Peyer's patch (tissue), 4 donors: ENCODE measurements around the gene ATF7IP2. TPM values are rescaled to one million over a fixed set of nuclear protein-coding genes. Genes with fewer than 3 reads are reported as not detected.

Source experiments
- DNase-seq, 3 donors: peaks; one replicate each; pipeline ENCODE4 v3.0.0-alpha.2; 2017 to 2019
- H3K27ac ChIP-seq, 4 donors: fragments of 200-600 bp; sonication (generic); one replicate each; pipeline ENCODE4 v1.5.1; 2016 to 2019
- H3K27me3 ChIP-seq, 2 donors: fragments of 200-600 bp; sonication (generic); one replicate each; pipeline ENCODE4 v1.5.1; 2019
- H3K36me3 ChIP-seq, 3 donors: fragments of 200-600 bp; sonication (generic); one replicate each; pipeline ENCODE4 v1.5.1; 2016 to 2019
- H3K4me1 ChIP-seq, 4 donors: fragments of 200-600 bp; sonication (generic); one replicate each; pipeline ENCODE4 v1.5.1; 2016 to 2019
- H3K4me3 ChIP-seq, 4 donors: fragments of 200-600 bp; sonication (generic); 1 replicate in 3 of 4; 2 replicates in 1 of 4; pipeline ENCODE4 v1.5.1; 2016 to 2019; ENCODE audit warnings: mild to moderate bottlenecking in 1 of 4
- H3K9me3 ChIP-seq, 4 donors: fragments of 200-600 bp; sonication (generic); one replicate each; pipeline ENCODE4 v1.5.1; 2016 to 2019; ENCODE audit warnings: mild to moderate bottlenecking in 1 of 4
- CTCF ChIP-seq, 6 experiments: fragments of 450-650 bp in 4 of 6; fragments of 200-600 bp in 2 of 6; sonication (generic) in 1 of 6; IDR thresholded peaks; one replicate each; pipeline ENCODE4 v1.5.1; 2017 to 2019; ENCODE audit warnings: antibody characterized with exemption in 6 of 6, mild to moderate bottlenecking in 3 of 6, moderate library complexity in 1 of 6
- POLR2A ChIP-seq, 2 donors: fragments of 450-650 bp; IDR thresholded peaks; one replicate each; pipeline ENCODE4 v1.5.1; 2017; ENCODE audit warnings: antibody characterized with exemption in 2 of 2, mild to moderate bottlenecking in 2 of 2, moderate library complexity in 2 of 2
- total RNA-seq, 4 donors: library from RNA; depleted of rRNA; stranded (reverse); fragments of >200 nt; gene quantifications; one replicate each; pipeline ENCODE4 v1.1.0, GENCODE V29; 2016

Gene ATF7IP2
- total RNA-seq, 4 donors from 2014 or later: 9.9 to 27.2 (median 10.8) TPM

GRCh38 chr16:10485159-10485558 is 99.3 kb downstream of the ATF7IP2 start:
- TF ChIP-seq POLR2A (IDR thresholded peaks at IDR 0.05) (no peak), CTCF (IDR thresholded peaks at IDR 0.05) (no peak)
- no peak overlapping the region for H3K4me3 ChIP-seq
- H3K27me3 ChIP-seq: no peaks in the 10 kb centered on the region
- H3K4me1 ChIP-seq: no peaks in the 10 kb centered on the region
- peaks cover 0 to 5% (median 0%) of the 10 kb centered on the region in 3 donors for H3K36me3 ChIP-seq
- no peak overlapping the region for H3K27ac ChIP-seq
- DNase-seq: no peak
- H3K9me3 ChIP-seq: peaks cover 0 to 11% (median 0%) of the 10 kb centered on the region in 4 donors

GRCh38 chr16:10485698-10486382 is 100.0 kb downstream of the ATF7IP2 start:
- no peak for TF ChIP-seq POLR2A (IDR thresholded peaks at IDR 0.05)
- no peak for TF ChIP-seq CTCF (IDR thresholded peaks at IDR 0.05)
- no peak for DNase-seq

GRCh38 chr16:10490141-10490540 is 104.3 kb downstream of the ATF7IP2 start:
- Histone ChIP-seq H3K27me3 (no peaks in the 10 kb centered on the region), H3K9me3 (peaks cover 0 to 8% (median 0%) of the 10 kb centered on the region in 4 donors), H3K27ac (no peak overlapping the region), H3K4me1 (no peaks in the 10 kb centered on the region), H3K36me3 (no peaks in the 10 kb centered on the region), H3K4me3 (no peak overlapping the region)
- DNase-seq: no peak
- no peak for TF ChIP-seq POLR2A (IDR thresholded peaks at IDR 0.05)
- TF ChIP-seq CTCF (IDR thresholded peaks at IDR 0.05): no peak

More at GRCh38 chr16:10485698-10486382, 100.0 kb downstream of the ATF7IP2 start:
- Histone ChIP-seq H3K4me1 (no peaks in the 10 kb centered on the region), H3K9me3 (peaks cover 0 to 11% (median 0%) of the 10 kb centered on the region in 4 donors), H3K27me3 (no peaks in the 10 kb centered on the region), H3K27ac (no peak overlapping the region), H3K4me3 (no peak overlapping the region), H3K36me3 (peaks cover 0 to 5% (median 0%) of the 10 kb centered on the region in 3 donors)

- no peak overlapping the region for H3K27ac ChIP-seq
- H3K27me3 ChIP-seq: no peaks in the 10 kb centered on the region
- H3K36me3 ChIP-seq: no peaks in the 10 kb centered on the region
- H3K4me3 ChIP-seq: no peak overlapping the region
- TF ChIP-seq POLR2A (IDR thresholded peaks at IDR 0.05): no peak
- TF ChIP-seq CTCF (IDR thresholded peaks at IDR 0.05): no peak
- no peak for DNase-seq
- H3K4me1 ChIP-seq: no peaks in the 10 kb centered on the region
- peaks cover 0 to 3% (median 0%) of the 10 kb centered on the region in 4 donors for H3K9me3 ChIP-seq
Measured at GRCh38 chr16:10493276-10493675, 107.4 kb downstream of the ATF7IP2 start.

- peaks cover 0 to 3% (median 0%) of the 10 kb centered on the region in 4 donors for H3K9me3 ChIP-seq
- DNase-seq: no peak
- no peak overlapping the region for H3K27ac ChIP-seq
- H3K4me3 ChIP-seq: no peak overlapping the region
- no peaks in the 10 kb centered on the region for H3K4me1 ChIP-seq
- no peaks in the 10 kb centered on the region for H3K27me3 ChIP-seq
- no peaks in the 10 kb centered on the region for H3K36me3 ChIP-seq
- TF ChIP-seq POLR2A (IDR thresholded peaks at IDR 0.05) (no peak), CTCF (IDR thresholded peaks at IDR 0.05) (no peak)
Measured at GRCh38 chr16:10494343-10495030, 108.6 kb downstream of the ATF7IP2 start.
